GM23248 (cell line): ENCODE results near the gene TNFRSF18.

Experiments used
- EZH2 ChIP-seq: fragments of 200-600 bp; sonication (generic); IDR thresholded peaks from 2 replicates; pipeline ENCODE4 v1.6.1; 2018; ENCODE audit warnings: antibody characterized with exemption, mild to moderate bottlenecking; ENCODE audit not compliant: insufficient read depth, poor library complexity, severe bottlenecking
- EZH2phosphoT487 ChIP-seq: fragments of 200-600 bp; sonication (generic); IDR thresholded peaks from 2 replicates; pipeline ENCODE4 v1.6.1; 2018; ENCODE audit warnings: antibody characterized with exemption, moderate library complexity, mild to moderate bottlenecking, low read depth; ENCODE audit not compliant: insufficient read depth

GRCh38 chr1:1255078-1255477 is 48.7 kb upstream of the TNFRSF18 start:
- TF ChIP-seq EZH2 (no peak), EZH2phosphoT487 (no peak)
